Subcutaneous adipose tissue (tissue), 4 donors: ENCODE data around the gene ZBTB17. TPM values are rescaled to one million over a fixed set of nuclear protein-coding genes. Genes with fewer than 3 reads are reported as not detected.

Source experiments
- total RNA-seq, 4 donors: library from RNA; depleted of rRNA; stranded (reverse); fragments of >200 nt; gene quantifications; one replicate each; pipeline ENCODE4 v1.1.0, GENCODE V29; 2016
- TF ChIP-seq, protein P1 (sequence below): fragments of 450-650 bp; IDR thresholded peaks from one replicate; pipeline ENCODE4 v1.5.1; 2016; ENCODE audit warnings: low read depth, mild to moderate bottlenecking, control low read depth, antibody characterized with exemption, moderate library complexity

Gene ZBTB17
- total RNA-seq, 4 donors from 2014 or later = 21.6 to 42.0 (median 25.4) TPM

DNA sequence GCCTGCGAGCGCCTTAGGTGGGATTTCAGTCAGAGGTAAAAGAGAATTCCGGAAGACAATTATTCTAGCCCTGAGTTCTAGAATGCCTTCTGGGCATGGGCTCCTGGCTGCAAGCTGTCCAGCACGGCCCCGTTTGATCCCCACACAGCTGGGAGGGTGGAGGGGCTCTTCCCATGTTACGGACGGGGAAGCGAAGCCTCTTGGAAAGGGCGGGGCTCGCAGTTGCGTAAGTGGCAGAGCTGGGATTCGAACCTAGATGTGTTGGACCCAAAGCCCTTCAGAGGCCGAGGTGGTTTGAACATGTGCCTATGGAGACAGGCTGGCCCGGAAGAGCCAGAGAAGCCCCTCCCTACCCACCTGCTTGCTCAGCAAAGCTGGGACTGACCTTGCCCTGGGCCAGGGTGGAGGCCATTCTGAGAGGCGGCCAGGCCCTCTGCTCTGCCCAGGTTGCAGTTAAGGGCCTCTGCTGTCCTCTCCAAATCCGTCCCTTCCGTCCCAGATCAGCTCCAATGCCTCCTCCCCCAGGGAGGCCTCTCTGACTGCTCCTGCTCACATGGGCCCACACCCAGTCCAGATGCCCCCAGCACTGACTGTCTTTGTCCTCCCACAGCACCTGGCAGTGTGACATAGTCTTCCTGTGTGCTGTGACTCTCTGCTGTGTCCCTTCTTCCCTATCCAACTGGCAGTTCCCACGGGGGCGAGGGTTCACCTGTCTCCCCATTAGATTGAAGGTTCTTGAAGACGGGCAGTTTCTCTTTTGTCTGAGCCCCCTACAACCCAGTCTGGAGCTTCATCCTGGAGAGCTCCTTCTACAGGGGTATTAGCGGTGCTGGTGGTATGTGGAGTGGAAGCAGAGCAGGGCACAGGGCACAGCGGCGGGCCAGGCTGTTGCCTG lies 43.1 kb upstream of the ZBTB17 start:
- TF ChIP-seq, protein P1, sequence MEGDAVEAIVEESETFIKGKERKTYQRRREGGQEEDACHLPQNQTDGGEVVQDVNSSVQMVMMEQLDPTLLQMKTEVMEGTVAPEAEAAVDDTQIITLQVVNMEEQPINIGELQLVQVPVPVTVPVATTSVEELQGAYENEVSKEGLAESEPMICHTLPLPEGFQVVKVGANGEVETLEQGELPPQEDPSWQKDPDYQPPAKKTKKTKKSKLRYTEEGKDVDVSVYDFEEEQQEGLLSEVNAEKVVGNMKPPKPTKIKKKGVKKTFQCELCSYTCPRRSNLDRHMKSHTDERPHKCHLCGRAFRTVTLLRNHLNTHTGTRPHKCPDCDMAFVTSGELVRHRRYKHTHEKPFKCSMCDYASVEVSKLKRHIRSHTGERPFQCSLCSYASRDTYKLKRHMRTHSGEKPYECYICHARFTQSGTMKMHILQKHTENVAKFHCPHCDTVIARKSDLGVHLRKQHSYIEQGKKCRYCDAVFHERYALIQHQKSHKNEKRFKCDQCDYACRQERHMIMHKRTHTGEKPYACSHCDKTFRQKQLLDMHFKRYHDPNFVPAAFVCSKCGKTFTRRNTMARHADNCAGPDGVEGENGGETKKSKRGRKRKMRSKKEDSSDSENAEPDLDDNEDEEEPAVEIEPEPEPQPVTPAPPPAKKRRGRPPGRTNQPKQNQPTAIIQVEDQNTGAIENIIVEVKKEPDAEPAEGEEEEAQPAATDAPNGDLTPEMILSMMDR = no peak

DNA sequence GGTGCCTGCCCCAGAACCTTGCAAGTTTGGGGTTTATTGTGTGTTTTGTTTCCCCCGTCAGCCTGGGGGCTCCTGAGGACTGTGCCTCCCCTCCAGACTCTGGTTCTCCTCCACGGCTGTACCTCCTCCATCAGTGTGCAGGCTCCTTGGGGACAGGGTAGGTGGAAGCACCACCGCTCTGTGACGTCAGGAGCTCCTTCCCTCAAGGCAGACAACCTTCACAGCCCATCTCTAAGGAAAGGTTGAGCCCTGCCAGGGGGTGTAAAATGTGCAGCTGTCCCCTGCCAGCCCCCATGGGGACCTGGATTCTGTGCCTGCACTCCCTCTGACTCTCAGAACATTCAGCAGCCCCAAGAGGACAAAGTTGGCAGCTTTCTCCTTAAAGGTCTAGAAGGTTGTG lies 42.4 kb upstream of the ZBTB17 start:
- TF ChIP-seq, protein P1 = no peak

DNA sequence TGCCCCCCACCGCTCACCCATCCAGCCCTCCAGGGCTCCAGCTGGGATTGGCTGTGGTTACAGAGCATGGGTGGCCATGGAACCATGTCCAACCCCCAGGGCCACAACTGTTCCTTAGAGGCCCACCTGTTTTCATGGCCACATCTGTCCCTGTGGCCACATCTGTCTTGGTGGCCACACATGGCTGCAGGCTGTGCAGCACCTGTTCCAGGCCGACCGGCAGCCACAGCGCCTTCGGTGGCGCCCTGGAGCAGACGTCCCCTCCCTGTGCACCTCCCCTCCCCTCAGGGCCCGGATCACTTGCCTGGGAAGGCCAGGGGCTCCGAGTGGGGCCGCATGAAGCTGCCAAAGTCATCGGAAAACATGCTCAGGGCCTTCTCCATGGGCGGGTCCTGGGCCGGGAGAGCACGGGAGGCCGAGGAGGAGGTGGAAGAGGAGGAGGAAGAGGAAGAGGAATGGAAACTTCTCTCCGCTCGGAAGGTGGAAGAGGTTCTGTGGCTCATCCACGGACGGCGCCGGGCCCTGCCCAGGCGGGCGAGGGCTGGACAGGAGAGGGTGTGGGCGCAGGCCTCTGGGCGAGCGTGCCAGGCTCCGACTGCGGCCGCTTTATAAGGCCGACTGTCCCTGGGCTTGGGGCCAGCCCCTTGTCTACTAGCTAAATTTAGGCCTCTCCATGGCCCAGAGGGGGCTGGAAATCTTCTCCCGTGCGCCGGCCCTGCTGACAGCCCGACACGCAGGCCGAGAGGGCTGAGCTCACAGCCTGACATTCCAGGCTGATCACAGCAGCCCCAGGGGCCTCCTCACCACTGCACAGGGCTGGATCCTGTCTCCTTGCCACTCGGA lies 41.8 kb upstream of the ZBTB17 start, which contains the start of gene HSPB7:
TSS of gene HSPB7 (minus strand) at position 583 of the 843 bp plus-strand sequence. CDS start at position 503, 80 bp downstream.
- TF ChIP-seq, protein P1 = no peak

DNA sequence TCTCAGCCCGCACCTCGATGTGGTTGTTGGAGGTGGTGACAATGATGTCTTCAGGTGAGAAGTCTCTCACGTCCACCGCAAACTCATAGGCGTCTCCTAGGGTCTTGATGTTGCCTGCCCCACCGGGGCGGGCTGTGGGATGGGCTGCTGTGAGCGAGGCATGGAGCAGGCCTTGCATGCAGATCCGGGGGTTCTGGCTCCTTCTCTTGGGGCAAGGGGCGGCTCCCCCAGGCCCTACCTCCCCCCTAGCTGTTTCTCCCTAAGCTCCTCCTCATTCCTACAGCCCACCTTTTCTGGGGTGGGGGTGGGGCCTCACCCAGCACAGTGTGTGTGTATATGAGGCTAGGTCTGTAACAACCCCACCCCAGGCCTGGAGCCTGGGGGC lies 41.2 kb upstream of the ZBTB17 start:
- TF ChIP-seq, protein P1 = no peak

DNA sequence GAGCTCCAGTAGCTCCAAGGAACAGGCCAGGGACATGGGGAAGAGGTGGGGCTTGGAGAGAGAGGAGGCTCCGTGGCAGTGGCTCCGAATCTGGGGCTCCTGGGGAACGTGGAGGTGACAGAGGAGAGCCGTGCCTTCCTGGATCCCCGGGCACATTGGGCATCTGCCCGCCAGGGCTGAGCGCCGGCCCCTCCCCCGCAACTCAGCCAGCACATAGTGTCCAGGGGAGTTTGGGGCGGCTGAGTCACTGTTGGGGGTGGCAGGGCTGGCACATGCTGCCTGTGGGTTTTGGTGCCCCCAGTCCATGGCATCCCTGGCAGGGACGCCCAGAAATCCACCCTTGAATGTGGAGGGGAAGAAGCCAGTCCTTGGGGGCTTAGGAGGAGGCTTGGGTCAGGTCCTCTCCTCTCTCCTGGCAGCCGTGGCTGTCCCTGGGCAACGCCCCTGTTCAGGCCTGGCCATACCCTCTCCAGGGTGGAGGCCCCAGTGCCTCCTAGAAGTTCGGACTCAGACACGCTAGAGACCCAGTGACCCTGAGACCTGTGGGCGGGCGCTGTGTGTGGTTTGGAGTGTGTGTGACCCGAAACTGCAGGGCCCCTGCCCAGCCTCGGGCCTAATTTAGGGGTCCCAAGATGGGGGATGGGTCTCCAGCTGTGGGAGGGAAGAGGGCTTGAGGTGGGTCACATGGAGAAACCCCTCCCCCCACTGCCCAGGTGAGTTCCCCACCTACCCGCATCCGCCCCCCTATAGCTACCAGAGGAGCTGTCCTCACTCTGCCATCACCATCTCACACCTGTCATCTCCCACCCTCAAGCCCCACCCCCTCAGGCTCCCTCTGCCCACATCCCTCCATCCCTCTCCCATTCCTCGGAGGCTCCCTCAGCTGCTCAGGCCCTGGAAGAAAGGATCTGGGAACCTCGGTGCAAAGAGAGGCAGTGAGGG lies 40.3 kb upstream of the ZBTB17 start:
- TF ChIP-seq, protein P1 = no peak

DNA sequence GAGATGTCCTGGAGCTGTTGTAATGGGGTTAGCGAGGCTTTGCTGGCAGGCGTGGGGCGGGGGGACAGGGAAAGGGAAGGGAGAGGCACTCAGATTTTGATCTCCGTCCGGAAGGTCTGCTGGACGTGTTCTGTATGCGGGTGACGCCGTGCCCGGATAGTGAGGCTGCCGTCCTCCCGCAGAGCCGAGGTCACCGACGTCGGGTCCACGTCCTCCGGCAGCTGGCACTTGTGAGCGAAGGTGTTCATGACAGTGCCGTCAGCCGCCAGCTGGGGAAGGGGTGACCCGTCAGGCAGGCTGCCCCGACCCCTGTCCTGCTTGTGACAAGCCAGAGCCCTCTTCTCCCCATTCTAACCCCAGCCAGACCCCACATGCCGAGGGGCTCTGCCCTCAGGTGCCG lies 39.6 kb upstream of the ZBTB17 start:
- TF ChIP-seq, protein P1 = no peak
